Osteocyte (in vitro differentiated cells): Measurements from ENCODE around the gene DUOXA2. TPM values are rescaled to one million over a fixed set of nuclear protein-coding genes. Genes with fewer than 3 reads are reported as not detected.

ENCODE experiments used
- DNase-seq: peaks from one replicate; pipeline ENCODE4 v3.0.0; 2021; ENCODE audit warnings: mixed read lengths; ENCODE audit not compliant: unreplicated experiment; ENCODE audit errors: extremely low spot score
- H3K27ac Mint-ChIP-seq: one replicate; pipeline ENCODE4 v1.8.0; 2021; ENCODE audit warnings: mild to moderate bottlenecking, mixed read lengths; ENCODE audit not compliant: unreplicated experiment
- H3K27me3 Mint-ChIP-seq: one replicate; pipeline ENCODE4 v1.8.0; 2021; ENCODE audit warnings: mixed read lengths; ENCODE audit not compliant: unreplicated experiment
- H3K36me3 Mint-ChIP-seq: one replicate; pipeline ENCODE4 v1.8.0; 2021; ENCODE audit warnings: mixed read lengths; ENCODE audit not compliant: unreplicated experiment
- H3K4me1 Mint-ChIP-seq: one replicate; pipeline ENCODE4 v1.8.0; 2021; ENCODE audit warnings: mixed read lengths; ENCODE audit not compliant: unreplicated experiment
- H3K4me3 Mint-ChIP-seq: one replicate; pipeline ENCODE4 v1.8.0; 2021; ENCODE audit warnings: mild to moderate bottlenecking, moderate library complexity, mixed read lengths; ENCODE audit not compliant: unreplicated experiment
- H3K9me3 Mint-ChIP-seq: one replicate; pipeline ENCODE4 v1.8.0; 2021; ENCODE audit warnings: mixed read lengths; ENCODE audit not compliant: unreplicated experiment
- total RNA-seq: library from RNA; stranded (reverse); gene quantifications from 2 replicates; pipeline ENCODE4 v1.2.1, GENCODE V29; 2021
- TF ChIP-seq, protein P1 (sequence below): fragments of 200-600 bp; sonication (generic); IDR thresholded peaks from 2 replicates; pipeline ENCODE4 v1.5.0; 2021; ENCODE audit warnings: antibody characterized with exemption, mild to moderate bottlenecking, moderate library complexity

DUOXA2 gene
- total RNA-seq, 1 donor from 2014 or later, result not detected

DNA sequence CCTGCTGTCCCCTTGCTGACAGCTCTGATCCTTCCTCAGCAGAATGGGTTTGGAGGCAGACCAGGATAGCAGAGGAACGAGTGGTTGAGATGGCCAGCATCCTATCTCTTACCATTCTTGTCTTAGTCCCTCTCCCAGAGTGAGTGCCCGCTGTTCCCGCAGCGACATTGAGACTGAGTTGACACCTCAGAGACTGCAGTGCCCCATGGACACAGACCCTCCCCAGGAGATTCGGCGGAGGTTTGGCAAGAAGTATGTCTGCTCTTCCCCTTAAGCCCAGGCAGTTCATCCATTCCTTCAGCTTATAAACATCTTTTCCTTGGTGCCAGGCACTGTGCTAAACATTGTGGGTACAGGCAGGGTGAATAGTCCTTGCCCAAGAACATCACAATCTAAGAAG, 36.9 kb downstream of the DUOXA2 start:
- H3K27ac Mint-ChIP-seq, result no peak overlapping the region
- peaks cover 5% of the 10 kb centered on the region for H3K27me3 Mint-ChIP-seq
- H3K4me3 Mint-ChIP-seq, result no peak overlapping the region
- H3K36me3 Mint-ChIP-seq, result peaks cover 7% of the 10 kb centered on the region
- TF ChIP-seq, protein P1, sequence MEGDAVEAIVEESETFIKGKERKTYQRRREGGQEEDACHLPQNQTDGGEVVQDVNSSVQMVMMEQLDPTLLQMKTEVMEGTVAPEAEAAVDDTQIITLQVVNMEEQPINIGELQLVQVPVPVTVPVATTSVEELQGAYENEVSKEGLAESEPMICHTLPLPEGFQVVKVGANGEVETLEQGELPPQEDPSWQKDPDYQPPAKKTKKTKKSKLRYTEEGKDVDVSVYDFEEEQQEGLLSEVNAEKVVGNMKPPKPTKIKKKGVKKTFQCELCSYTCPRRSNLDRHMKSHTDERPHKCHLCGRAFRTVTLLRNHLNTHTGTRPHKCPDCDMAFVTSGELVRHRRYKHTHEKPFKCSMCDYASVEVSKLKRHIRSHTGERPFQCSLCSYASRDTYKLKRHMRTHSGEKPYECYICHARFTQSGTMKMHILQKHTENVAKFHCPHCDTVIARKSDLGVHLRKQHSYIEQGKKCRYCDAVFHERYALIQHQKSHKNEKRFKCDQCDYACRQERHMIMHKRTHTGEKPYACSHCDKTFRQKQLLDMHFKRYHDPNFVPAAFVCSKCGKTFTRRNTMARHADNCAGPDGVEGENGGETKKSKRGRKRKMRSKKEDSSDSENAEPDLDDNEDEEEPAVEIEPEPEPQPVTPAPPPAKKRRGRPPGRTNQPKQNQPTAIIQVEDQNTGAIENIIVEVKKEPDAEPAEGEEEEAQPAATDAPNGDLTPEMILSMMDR, result no peak
- H3K9me3 Mint-ChIP-seq, result no peaks in the 10 kb centered on the region
- DNase-seq, result no peak
- no peaks in the 10 kb centered on the region for H3K4me1 Mint-ChIP-seq

DNA sequence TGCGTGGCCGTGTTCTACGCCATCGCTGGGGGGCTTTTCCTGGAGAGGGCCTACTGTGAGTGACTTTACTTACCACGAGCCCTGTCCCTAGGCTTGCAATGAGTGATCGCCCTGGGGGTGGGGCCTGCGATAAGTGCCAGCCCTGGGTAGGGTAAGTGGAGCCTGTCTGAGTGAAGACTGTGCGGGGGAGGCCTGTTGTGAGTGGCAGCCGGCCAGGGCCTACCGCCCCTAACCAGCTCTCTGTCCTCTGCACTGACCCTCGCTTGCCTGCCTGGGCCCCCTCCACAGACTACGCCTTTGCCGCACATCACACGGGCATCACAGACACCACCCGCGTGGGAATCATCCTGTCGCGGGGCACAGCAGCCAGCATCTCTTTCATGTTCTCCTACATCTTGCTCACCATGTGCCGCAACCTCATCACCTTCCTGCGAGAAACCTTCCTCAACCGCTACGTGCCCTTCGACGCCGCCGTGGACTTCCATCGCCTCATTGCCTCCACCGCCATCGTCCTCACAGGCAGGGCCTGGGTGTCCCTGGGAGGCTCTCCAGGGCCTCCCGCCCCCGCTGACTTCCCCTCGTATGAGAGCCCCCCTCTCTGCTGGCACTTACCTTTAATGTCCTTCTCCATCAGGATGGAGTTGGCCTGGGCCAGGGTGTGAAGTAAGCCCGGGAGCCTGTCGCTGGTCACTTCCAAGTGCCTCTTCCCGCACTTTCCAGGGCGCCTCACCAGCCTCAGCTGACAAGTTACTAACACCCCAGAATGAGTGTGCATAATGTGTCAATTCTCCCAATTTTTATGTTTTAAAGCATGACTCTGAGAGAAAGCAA, 38.1 kb downstream of the DUOXA2 start:
- peaks cover 7% of the 10 kb centered on the region for H3K36me3 Mint-ChIP-seq
- DNase-seq, result no peak
- H3K27me3 Mint-ChIP-seq, result no peaks in the 10 kb centered on the region
- H3K9me3 Mint-ChIP-seq, result no peaks in the 10 kb centered on the region
- no peak overlapping the region for H3K27ac Mint-ChIP-seq
- H3K4me3 Mint-ChIP-seq, result no peak overlapping the region
- TF ChIP-seq, protein P1, result no peak
- H3K4me1 Mint-ChIP-seq, result no peaks in the 10 kb centered on the region

DNA sequence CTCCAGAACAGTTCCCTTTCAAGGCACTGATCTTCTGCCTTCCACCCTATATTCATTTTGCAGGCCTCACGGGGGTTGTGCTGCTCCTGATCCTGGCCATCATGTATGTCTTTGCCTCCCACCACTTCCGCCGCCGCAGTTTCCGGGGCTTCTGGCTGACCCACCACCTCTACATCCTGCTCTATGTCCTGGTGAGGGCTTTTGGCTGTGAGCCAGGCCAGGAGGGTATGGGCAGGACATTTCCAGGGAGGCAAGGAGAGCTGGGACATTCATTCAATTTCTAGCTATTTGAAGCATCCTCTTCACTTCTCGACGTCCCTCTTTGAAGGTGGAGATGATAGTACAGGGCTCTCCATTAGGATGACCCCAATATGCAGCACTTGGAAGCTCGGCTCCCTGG, 41.6 kb downstream of the DUOXA2 start:
- H3K36me3 Mint-ChIP-seq, result peaks cover 7% of the 10 kb centered on the region
- no peaks in the 10 kb centered on the region for H3K27me3 Mint-ChIP-seq
- H3K27ac Mint-ChIP-seq, result no peak overlapping the region
- DNase-seq, result no peak
- TF ChIP-seq, protein P1, result no peak
- no peaks in the 10 kb centered on the region for H3K9me3 Mint-ChIP-seq
- H3K4me3 Mint-ChIP-seq, result no peak overlapping the region
- peaks cover 2% of the 10 kb centered on the region for H3K4me1 Mint-ChIP-seq

DNA sequence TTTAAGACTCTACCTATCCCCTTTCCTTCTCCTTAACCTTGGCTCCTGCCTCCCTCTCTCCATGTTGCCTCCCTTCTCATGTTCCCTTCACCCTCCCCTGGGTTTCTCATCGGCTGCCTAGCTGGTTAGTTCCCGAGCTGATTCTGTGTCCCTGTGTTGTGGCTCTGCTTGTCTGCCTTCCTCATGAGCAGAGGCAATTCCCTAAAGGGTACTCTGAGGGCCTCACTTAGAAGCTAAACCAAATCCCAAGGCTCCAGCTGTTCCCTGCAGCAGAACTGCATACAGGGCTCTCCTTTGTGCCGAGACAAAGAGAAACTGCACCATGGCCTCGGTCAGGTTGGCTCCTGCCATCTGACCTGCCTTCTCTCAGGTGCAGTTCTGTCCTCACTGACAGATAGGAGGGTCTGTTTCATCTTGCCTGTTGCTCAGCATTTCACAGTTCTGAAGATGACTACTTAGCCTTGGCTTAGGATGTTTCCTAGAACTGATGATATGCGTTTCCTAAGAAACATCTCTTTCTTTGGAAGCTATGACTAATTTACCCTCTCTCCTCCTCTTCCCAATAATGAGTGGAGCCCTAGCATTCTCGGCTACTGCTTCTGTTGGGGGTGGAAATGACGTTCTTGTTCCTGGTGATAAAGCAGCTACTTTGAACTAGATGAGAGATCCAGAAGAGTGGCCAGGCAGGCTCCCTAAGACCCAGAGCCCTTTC, 42.8 kb downstream of the DUOXA2 start:
- TF ChIP-seq, protein P1, result no peak
- Mint-ChIP-seq H3K27ac (no peak overlapping the region), H3K4me1 (peaks cover 2% of the 10 kb centered on the region), H3K27me3 (no peaks in the 10 kb centered on the region), H3K9me3 (no peaks in the 10 kb centered on the region), H3K4me3 (no peak overlapping the region), H3K36me3 (peaks cover 7% of the 10 kb centered on the region)
- no peak for DNase-seq

DNA sequence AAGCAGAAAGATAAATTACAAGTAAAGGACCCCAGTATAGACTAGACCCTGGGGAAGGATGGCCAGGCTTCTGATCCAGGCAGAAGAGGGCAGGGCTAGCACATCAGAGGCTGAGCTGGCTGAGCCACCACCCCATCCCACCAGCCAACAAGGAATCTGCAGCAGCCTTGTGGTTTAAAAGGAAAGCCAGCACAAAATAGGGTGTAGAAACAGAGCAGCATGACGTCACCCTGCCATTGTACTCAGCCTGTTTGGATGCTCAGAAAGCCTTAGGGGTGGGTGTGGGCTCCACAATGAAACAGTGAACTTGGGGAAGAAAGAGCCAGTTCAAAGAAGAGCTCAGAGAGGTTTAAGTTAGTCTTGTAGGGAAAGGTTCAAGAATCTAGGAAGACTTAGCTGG, 43.8 kb downstream of the DUOXA2 start:
- Mint-ChIP-seq H3K27ac (no peak overlapping the region), H3K9me3 (no peaks in the 10 kb centered on the region), H3K36me3 (no peaks in the 10 kb centered on the region), H3K4me3 (no peak overlapping the region), H3K4me1 (peaks cover 3% of the 10 kb centered on the region), H3K27me3 (no peaks in the 10 kb centered on the region)
- TF ChIP-seq, protein P1, result no peak
- DNase-seq, result no peak
